ENCODE data around the gene BDP1.
"Not testable (repeated sequence)": the region's sequence is repeated elsewhere in the genome, so short reads cannot be mapped to it uniquely, and the experiment has no call there.

- not testable (repeated sequence) for TF ChIP-seq SMC3 (IDR thresholded peaks at IDR 0.05; ENCODE audit: low read depth, low read length); CTCF (conservative IDR thresholded peaks at IDR 0.05; ENCODE audit: low read depth, low read length); FOS (IDR thresholded peaks at IDR 0.05; ENCODE audit: low read depth, low read length); POLR2A (IDR thresholded peaks at IDR 0.05; ENCODE audit: low read depth, low read length); MXI1 (IDR thresholded peaks at IDR 0.05; ENCODE audit: borderline replicate concordance, low read depth, low read length); CHD1 (IDR thresholded peaks at IDR 0.05; ENCODE audit: low read depth, low read length); RAD21 (IDR thresholded peaks at IDR 0.05; ENCODE audit: low read length); MAZ (IDR thresholded peaks at IDR 0.05; ENCODE audit: borderline replicate concordance, low read depth, low read length); USF2 (IDR thresholded peaks at IDR 0.05; ENCODE audit: low read depth, low read length)
Observed at GRCh38 chr5:71418026-71418425, 37.4 kb upstream of the BDP1 start.

All from IMR-90 (cell line).